GM19452 (cell line): ENCODE results near the gene OTOP3.
"Not testable (repeated sequence)": the region's sequence is repeated elsewhere in the genome, so short reads cannot be mapped to it uniquely, and the experiment has no call there.

Experiments used
- ATAC-seq: cut with Tn5 transposase; IDR thresholded peaks from one replicate; pipeline ENCODE4 v1.9.1; 2021; ENCODE audit not compliant: unreplicated experiment

OTOP3 gene

GRCh38 chr17:74959826-74960515 lies 24.3 kb downstream of the OTOP3 start:
- ATAC-seq, result no peak

DNA sequence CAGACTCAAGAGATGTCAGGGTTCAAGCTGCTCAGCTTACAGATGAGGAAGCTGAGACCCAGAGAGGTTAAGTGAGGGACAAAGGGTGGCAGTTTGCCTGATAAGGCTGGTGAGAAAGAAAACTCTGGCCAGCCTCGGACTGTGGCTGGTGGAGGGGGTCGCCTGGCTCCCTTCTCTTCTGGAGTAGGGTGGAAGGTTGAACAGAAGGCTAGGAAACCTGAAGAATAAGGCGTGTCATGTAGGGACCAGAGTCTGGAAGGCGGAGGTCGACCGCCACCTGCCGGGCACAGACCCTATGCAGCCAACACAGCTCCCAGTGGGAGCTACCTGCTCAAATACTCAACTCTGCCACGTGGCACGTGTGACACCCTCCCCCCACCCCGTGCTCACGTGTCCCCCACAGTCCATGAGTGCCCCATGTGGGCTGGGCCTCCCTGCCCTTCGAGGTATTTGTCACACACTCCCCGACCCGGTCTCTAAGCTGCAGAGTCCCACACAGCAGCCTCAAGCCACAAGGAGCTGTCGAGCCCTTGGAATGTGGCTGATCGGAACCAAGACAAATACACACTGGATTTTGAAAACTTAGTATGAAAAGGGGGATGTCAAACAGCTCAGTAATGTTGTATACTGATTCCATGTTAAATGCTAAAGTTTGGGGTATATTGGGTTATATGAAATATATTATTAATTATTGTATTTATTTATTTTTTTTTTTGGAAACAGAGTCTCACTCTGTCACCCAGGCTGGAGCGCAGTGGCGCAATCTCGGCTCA lies 25.1 kb downstream of the OTOP3 start:
- ATAC-seq, result no peak

GRCh38 chr17:74961657-74962350 lies 26.1 kb downstream of the OTOP3 start:
- no peak for ATAC-seq

GRCh38 chr17:74962622-74963394 lies 27.1 kb downstream of the OTOP3 start:
- ATAC-seq, result no peak

DNA sequence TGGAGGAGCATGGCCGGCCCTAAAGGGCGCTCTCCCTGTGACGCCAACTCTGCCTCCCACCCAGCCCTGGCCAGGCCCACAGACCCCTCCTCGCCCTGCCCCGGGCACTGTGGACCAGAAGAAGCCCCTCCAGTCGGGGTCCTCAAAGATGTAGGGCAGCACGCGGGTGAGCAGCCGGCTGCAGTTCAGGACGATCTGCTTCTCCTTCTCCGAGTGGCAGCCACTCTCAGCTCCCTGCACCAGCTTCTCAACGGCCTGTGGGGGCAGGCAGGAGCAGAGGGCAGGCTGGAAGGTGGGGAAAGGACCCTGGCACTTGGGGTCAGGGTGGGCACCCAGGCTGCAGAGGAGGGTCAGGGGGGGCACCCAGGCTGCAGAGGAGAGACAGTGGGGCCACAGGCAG lies 28.0 kb downstream of the OTOP3 start:
- no peak for ATAC-seq

DNA sequence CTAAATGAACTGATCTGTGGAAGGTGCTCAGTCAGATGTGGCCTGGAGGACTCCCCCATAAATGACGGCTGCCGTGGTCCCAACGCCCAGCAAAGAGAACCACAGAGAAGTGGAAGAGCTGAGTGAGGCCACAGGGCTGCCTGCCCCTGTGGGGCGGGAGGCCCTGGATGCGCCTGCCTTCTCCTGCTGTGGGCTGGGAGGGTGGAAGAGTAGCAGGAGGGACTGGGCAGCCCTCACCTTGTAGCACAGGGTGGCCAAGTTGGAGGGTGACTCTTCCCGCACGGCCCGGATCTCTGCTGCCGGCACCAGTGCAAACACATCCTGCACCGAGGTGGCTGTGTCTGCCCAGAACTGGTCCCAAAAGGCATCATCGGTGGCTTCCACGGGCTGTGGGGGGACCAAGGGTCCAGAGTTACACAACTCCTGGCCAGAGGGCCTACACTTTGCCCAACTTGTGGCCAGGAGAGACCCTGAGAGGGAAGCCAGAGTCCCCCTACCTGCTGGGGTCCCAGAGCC lies 28.6 kb downstream of the OTOP3 start:
- no peak for ATAC-seq

- ATAC-seq, result no peak
These were observed 29.4 kb downstream of the OTOP3 start for GRCh38 chr17:74964988-74965622.

- no peak for ATAC-seq
These were observed 32.7 kb downstream of the OTOP3 start for GRCh38 chr17:74968361-74968780.

DNA sequence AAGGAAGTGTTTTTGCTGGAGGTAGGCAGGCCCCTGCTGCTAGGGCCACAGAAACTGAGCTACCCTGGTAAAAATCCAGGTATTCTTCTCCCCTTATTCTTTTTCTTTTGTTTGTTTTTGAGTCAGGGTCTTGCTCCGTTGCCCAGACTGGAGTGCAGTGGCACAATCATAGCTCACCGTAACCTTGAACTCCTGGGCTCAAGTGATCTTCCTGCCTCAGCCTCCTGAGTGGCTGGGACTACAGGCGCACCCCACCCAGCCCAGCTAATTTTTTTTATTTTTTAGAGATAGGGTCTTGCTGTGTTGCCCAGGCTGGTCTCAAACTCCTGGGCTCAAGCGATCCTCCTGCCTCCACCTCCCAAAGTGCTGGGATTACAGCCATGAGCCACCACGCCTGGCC lies 33.8 kb downstream of the OTOP3 start:
- not testable (repeated sequence) for ATAC-seq

- no peak for ATAC-seq
These were observed 34.7 kb downstream of the OTOP3 start for GRCh38 chr17:74970395-74970794.

- ATAC-seq, result no peak
These were observed 35.6 kb downstream of the OTOP3 start for GRCh38 chr17:74971069-74971841.

DNA sequence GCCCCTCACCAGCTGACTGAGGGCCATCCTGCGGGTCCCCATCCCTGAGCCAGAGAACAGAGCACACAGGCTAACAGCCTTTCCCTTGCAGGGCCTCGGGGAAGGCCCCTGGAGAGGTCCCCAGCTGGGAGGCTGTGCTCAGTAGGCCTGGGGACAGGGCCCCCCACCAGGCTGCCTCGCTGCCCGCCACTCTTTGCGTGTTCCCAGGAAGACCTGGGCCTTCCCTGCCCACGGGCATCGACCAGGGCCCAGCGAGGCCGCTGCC lies 36.1 kb downstream of the OTOP3 start:
- ATAC-seq, result no peak

DNA sequence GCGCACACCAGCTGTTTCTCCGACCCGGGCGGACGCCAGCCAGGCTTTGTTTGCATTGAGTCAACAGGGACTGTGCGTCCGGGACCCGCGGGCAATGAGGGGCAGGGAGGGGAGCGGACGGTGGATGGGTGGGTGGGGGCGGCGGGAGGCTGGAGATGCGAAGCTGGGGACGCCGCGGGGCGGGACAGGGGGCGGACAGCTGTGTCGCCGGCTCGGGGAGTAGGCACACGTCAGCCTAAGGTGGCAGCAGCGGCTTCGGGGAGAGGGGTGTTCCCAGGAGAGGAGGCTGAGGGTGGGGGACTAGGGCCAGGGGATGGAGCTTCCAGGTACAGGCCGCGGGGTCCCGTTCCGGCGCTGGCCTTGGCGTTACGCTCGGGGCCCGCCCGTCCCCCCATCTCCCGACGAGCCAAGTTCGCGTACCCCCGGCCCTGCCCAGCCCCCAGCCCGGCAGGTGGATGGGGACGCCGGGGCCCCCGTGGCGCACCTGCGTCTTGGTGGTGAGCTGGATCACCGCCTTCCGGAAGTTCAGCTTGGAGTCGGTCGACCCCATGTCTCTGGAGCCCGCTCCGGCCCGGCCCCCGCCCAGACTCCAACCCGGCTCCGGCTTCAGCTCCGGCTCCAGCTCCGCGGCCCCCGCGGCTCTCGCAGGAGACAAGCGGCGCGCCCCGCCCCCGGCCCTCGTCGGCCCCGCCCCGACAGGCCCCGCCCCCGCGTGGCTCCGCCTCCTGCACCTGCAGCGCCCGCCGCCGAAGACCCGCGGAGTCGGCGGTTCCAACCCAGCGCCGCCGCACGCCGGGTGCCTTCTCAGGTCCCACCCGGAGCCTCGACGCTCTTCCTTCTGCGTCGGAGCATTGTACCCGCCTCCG lies 36.6 kb downstream of the OTOP3 start, which contains the start of gene HID1:
Gene HID1 (minus strand): TSS at position 653 of the 866 bp plus-strand sequence. CDS start 103 bp downstream, at position 550.
- ATAC-seq, result no peak

- no peak for ATAC-seq
These were observed 37.3 kb downstream of the OTOP3 start for GRCh38 chr17:74972973-74973328.

DNA sequence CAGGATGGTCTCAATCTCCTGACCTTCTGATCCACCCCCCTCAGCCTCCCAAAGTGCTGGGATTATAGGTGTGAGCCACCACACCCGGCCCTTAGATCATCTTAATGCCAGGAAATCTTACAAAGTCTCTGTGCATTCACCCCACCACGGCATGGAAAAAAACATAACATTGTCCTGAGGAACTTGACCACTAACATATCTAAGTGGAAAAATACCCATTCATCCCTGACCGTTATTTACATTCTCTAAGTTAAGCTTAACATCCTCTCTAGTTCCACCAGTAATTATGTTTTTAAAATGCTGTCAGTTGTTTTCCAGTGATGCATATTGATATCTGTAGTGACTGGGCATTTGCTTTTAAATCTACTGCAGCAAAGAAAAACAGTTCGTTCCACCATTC lies 40.2 kb downstream of the OTOP3 start:
- no peak for ATAC-seq

DNA sequence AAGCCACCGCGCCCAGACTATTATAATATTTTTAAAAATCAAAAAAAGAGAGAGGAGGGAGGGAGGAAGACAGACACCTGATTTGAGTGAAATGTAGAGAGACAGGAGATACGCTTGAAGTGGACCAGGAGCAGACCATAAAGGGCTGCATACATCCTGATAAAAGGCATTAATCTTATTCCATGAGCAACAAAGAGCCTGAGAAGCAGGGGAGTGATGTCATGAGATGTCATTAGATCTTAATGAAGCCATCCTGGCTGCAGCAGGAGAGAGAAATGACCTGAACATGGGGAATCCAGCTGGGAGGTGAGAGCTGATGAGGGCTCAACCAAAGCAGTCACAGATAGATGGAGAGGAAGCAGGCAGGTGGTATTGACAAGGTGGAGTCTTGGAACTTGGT lies 42.1 kb downstream of the OTOP3 start:
- ATAC-seq, result no peak

- no peak for ATAC-seq
These were observed 42.5 kb downstream of the OTOP3 start for GRCh38 chr17:74978240-74978639.

GRCh38 chr17:74979408-74980146 lies 43.9 kb downstream of the OTOP3 start:
- ATAC-seq, result no peak
